Kidney (tissue), 14 donors: ENCODE results near the gene MFAP1. TPM values are rescaled to one million over a fixed set of nuclear protein-coding genes. Genes with fewer than 3 reads are reported as not detected.

Experiments
- DNase-seq, 5 donors: peaks; one replicate each; pipeline ENCODE4 v3.0.0-alpha.2; 2013 to 2020
- FAIRE-seq: peaks from 2 replicates; lab custom pipeline; 2012; peaks lifted over from hg19 to GRCh38; lab: Jason Lieb, UNC
- H3K27ac ChIP-seq, 2 donors: one replicate each; pipeline ENCODE4 v1.7.0; 2013; ENCODE audit warnings: low read depth in 2 of 2, low read length in 2 of 2, inconsistent platforms in 1 of 2
- H3K27me3 ChIP-seq: one replicate; pipeline ENCODE4 v1.7.1; 2013; ENCODE audit warnings: low read length, inconsistent platforms; ENCODE audit not compliant: control insufficient read depth, insufficient read depth
- H3K36me3 ChIP-seq, 3 donors: one replicate each; pipeline versions ENCODE4 v1.7.0 to v1.7.1; 2013; ENCODE audit warnings: low read length in 3 of 3, control low read depth in 1 of 3, inconsistent platforms in 1 of 3; ENCODE audit not compliant: insufficient read depth in 3 of 3, control insufficient read depth in 2 of 3
- H3K4me1 ChIP-seq, 3 donors: one replicate each; pipeline versions ENCODE4 v1.7.0 to v1.7.1; 2013; ENCODE audit warnings: low read length in 3 of 3, inconsistent platforms in 1 of 3, low read depth in 1 of 3; ENCODE audit not compliant: control insufficient read depth in 2 of 3, insufficient read depth in 2 of 3
- H3K4me3 ChIP-seq, 3 donors: one replicate each; pipeline versions ENCODE4 v1.7.0 to v1.8.1; 2013; ENCODE audit warnings: low read length in 3 of 3, control low read depth in 1 of 3, inconsistent platforms in 1 of 3
- H3K9ac ChIP-seq, 3 donors: one replicate each; pipeline versions ENCODE4 v1.7.0 to v1.7.1; 2013; ENCODE audit warnings: low read length in 3 of 3, control low read depth in 1 of 3, inconsistent platforms in 1 of 3
- H3K9me3 ChIP-seq, 3 donors: one replicate each; pipeline versions ENCODE4 v1.7.0 to v1.7.1; 2013; ENCODE audit warnings: low read length in 3 of 3, control low read depth in 1 of 3, inconsistent platforms in 1 of 3; ENCODE audit not compliant: control insufficient read depth in 2 of 3, insufficient read depth in 1 of 3
- intact Hi-C: fragments of 100-400 bp; cut with DNase I; formaldehyde crosslinking; loops from one replicate; pipeline ENCODE4 v1.11.1; 2022
- polyA plus RNA-seq: library from polyadenylated mRNA; stranded (reverse); fragments of 350-450 nt; fragmentation: Illumina TruSeq; extraction: RNeasy Lipid Tissue Mini Kit (QIAGEN cat#74804); gene quantifications from one replicate; pipeline ENCODE4 v1.2.3, GENCODE V29; 2014; ENCODE audit warnings: low read depth, low replicate concordance; ENCODE audit not compliant: insufficient read depth
- total RNA-seq: library from RNA; stranded (reverse); fragmentation: NEBNext Ultra II Directional; extraction: Animal tissue kit (Norgen Biotek cat#: 25700); gene quantifications from one replicate; pipeline ENCODE4 v1.2.1, GENCODE V29; 2021
- TF ChIP-seq, protein P1 (sequence below): IDR thresholded peaks from 3 replicates; pipeline ENCODE4 v1.5.1; 2012; ENCODE audit warnings: mild to moderate bottlenecking, moderate library complexity, borderline replicate concordance; ENCODE audit not compliant: insufficient read depth; ENCODE audit errors: extremely low read depth
- donor health status: control.
- donor health status: control.
- donor health status: control.
- donor health status: control.
- donor health status: control.
- donor health status: DM: yes; HTN: yes; CAD: no.
- donor health status: Normal renal cell carcinoma (clear cell type).

Gene MFAP1
- total and polyA plus RNA-seq, 2 donors from 2014 or later: 25.3 to 28.1 TPM

DNA sequence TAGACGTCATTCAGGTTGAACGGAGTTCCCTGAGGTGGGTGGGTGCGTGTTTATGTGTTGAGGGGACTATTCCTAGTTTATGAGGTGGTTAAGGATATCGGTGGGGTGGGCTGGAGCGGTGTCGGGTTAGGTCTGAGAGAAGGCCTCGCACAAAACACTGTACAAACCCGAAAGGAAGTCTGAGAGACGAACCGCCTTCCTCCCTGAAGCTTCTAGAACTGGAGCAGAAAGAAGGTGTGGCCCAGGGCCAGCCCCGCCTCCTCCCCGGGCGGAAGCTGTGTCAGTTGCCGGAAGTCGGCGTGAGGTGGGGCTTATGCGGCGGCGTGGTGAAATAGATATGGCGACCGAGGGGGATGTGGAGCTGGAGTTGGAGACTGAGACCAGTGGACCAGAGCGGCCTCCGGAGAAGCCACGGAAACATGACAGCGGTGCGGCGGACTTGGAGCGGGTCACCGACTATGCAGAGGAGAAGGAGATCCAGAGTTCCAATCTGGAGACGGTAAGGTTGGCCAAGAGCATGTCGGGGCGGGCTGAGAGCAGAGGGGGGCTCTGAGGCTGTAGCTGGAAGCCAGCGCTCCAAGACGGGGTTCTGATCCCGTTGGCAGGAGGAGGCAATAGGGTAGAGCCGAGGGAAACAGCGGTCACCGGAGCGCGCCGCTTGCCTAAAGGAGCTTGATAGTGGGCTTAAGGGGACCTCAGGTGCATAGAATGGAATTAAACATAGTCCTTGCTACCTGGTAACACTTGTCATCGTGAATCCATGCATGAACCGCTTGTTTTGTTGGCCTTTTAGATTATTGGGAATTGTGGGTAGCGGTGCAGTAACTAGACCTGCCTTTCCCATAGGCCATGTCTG is 24.0 kb downstream of the MFAP1 start, which contains the start of gene HYPK:
Gene HYPK (plus strand): TSS at position 314 of the 856 bp plus-strand sequence. CDS start 24 bp downstream, at position 338.
- H3K4me1 ChIP-seq: peaks cover 0 to 22% (median 18%) of the 10 kb centered on the region in 3 donors
- no peaks in the 10 kb centered on the region for H3K9me3 ChIP-seq
- H3K4me3 ChIP-seq: peak within 1 kb of the TSS; percentile 97 to 99 (median 98)
- peak within 1 kb of the TSS; percentile 96 to 97 (median 97) for H3K9ac ChIP-seq
- peaks cover 7 to 20% (median 12%) of the 10 kb centered on the region in 3 donors for H3K36me3 ChIP-seq
- intact Hi-C loops: no loop called here
- peak; percentile 39 for FAIRE-seq
- peak within 1 kb of the TSS; percentile 98 to 100 for H3K27ac ChIP-seq
- H3K27me3 ChIP-seq: no peaks in the 10 kb centered on the region
- peak; percentile 95 to 97 (median 96) for DNase-seq
- TF ChIP-seq, protein P1, sequence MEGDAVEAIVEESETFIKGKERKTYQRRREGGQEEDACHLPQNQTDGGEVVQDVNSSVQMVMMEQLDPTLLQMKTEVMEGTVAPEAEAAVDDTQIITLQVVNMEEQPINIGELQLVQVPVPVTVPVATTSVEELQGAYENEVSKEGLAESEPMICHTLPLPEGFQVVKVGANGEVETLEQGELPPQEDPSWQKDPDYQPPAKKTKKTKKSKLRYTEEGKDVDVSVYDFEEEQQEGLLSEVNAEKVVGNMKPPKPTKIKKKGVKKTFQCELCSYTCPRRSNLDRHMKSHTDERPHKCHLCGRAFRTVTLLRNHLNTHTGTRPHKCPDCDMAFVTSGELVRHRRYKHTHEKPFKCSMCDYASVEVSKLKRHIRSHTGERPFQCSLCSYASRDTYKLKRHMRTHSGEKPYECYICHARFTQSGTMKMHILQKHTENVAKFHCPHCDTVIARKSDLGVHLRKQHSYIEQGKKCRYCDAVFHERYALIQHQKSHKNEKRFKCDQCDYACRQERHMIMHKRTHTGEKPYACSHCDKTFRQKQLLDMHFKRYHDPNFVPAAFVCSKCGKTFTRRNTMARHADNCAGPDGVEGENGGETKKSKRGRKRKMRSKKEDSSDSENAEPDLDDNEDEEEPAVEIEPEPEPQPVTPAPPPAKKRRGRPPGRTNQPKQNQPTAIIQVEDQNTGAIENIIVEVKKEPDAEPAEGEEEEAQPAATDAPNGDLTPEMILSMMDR: no peak

DNA sequence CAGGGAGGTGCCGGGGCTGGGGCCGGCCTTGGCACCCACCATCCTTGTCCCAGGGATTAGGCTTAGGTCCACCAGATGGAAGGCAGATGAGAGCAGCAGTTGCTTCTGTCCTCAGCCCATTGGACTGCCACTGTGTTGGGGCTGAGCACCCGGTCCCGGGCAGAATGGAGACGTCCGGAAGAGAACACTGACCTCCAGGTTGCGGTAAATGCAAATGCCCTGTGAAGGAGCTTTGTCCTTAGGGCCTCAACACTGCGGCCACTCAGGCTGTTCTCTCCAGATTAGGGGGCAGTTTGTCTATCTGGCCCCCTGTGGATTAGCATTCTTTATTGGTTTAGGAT is 24.6 kb downstream of the MFAP1 start, which contains the start of gene SERINC4:
Gene SERINC4 (minus strand): TSS at position 276 of the 341 bp plus-strand sequence. CDS start 234 bp downstream, at position 42.
- DNase-seq (peak in 1 of 5 donors; percentile 62), FAIRE-seq (no peak)
- H3K9me3 ChIP-seq: no peaks in the 10 kb centered on the region
- no peaks in the 10 kb centered on the region for H3K27me3 ChIP-seq
- peaks cover 4 to 22% (median 18%) of the 10 kb centered on the region in 3 donors for H3K36me3 ChIP-seq
- H3K4me1 ChIP-seq: peaks cover 0 to 28% (median 22%) of the 10 kb centered on the region in 3 donors
- TF ChIP-seq, protein P1: no peak
- peak within 1 kb of the TSS; percentile 98 to 100 for H3K27ac ChIP-seq
- intact Hi-C loops: no loop called here
- peak within 1 kb of the TSS; percentile 97 to 99 (median 98) for H3K4me3 ChIP-seq
- peak within 1 kb of the TSS; percentile 96 to 97 (median 97) for H3K9ac ChIP-seq

DNA sequence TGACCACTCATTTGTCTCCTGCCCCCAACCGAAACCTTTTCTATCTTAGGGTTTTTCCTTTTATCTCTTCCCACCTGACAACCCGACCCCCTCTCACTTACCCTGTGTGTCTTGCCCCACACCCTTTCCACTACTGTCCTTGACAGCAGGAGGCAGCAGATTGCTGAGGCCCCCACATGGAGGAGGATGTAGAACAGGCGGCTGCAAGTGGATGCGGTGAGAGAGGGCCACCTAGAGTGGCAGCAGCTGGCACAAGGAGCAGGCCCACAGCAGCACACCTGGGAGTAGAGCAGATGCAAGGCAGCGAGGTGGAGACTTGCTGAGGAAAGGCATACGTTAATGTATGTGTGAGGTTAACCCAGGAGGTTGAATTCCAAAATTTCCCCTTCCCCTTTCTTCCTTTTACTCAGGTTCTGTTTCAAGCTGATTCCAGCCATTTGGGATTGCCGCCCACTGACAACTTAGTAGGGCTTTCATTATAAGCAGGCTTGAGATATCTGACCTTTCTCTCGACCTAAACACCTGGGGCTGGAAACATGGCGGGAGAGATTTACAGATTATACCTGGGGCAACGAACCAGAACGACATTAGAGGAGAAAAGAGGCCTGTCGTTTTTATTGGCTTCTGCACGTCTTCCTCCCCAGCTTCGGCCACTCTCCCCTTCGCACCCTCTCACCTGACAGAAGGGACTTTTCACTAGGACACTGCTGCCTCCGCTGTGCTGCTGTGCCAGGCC is 25.1 kb downstream of the MFAP1 start:
- intact Hi-C loops: no loop called here
- H3K36me3 ChIP-seq: peaks cover 7 to 24% (median 21%) of the 10 kb centered on the region in 3 donors
- peak in 3 of 5 donors; percentile 24 to 64 (median 29) for DNase-seq

More for the DNA sequence above, 25.1 kb downstream of the MFAP1 start:
- Histone ChIP-seq H3K4me1 (peaks cover 0 to 32% (median 26%) of the 10 kb centered on the region in 3 donors), H3K9ac (peak overlapping the region in 1 of 3 donors; percentile 85), H3K4me3 (no peak overlapping the region), H3K27me3 (no peaks in the 10 kb centered on the region), H3K9me3 (no peaks in the 10 kb centered on the region), H3K27ac (peak overlapping the region; percentile 98 to 100)
- FAIRE-seq: no peak
- TF ChIP-seq, protein P1: no peak
